NT2/D1 (cell line): ENCODE measurements around the gene RCN1.

ENCODE experiments used
- SUZ12 ChIP-seq: IDR thresholded peaks from 2 replicates; pipeline ENCODE4 v1.6.1; 2011; ENCODE audit not compliant: insufficient read length, insufficient read depth; ENCODE audit errors: extremely low read depth
- YY1 ChIP-seq: IDR thresholded peaks from 2 replicates; pipeline ENCODE4 v1.6.1; 2011; ENCODE audit not compliant: insufficient read length, insufficient read depth

DNA sequence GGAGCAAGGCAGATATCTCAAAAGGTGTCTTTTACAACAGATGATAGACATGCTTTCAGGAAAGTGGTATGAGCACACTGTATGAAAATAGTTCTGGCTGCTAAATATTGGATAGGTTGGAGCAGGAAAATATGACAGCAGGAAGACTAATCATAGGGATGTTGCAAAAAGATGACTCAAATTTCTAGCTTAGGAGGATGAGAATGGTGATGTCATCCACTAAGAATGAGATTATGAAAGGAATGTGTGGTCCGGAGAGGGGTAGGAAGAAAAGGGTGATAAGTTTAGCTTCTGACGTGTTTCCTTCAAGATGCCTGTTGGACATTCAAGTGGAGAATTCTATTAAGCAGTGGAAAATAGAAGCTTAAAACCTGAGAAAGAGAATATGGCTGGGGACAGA lies 46.4 kb downstream of the RCN1 start:
- TF ChIP-seq YY1, result no peak
- no peak for TF ChIP-seq SUZ12
